Loucy (cell line): Measurements from ENCODE around the gene H19.

Source experiments
- H2AFZ ChIP-seq: fragments of 200-600 bp; sonication (generic); 2 replicates; pipeline ENCODE4 v1.6.0; 2016; ENCODE audit warnings: antibody characterized with exemption, mild to moderate bottlenecking, low read length, moderate library complexity
- H3F3A ChIP-seq: fragments of 200-600 bp; 2 replicates; pipeline ENCODE4 v1.6.0; 2016; ENCODE audit warnings: antibody characterized with exemption, low read depth, mild to moderate bottlenecking
- H3K27me3 ChIP-seq: fragments of 200-600 bp; sonication (generic); 2 replicates; pipeline ENCODE4 v1.6.1; 2014; ENCODE audit warnings: low read length, mild to moderate bottlenecking; ENCODE audit not compliant: insufficient read depth, poor library complexity, severe bottlenecking
- H3K36me3 ChIP-seq: fragments of 200-600 bp; sonication (generic); 2 replicates; pipeline ENCODE4 v1.6.1; 2016; ENCODE audit warnings: low read length; ENCODE audit not compliant: insufficient read depth
- H3K4me1 ChIP-seq: fragments of 200-600 bp; sonication (generic); 2 replicates; pipeline ENCODE4 v1.5.1; 2014; ENCODE audit warnings: low read length, mild to moderate bottlenecking; ENCODE audit not compliant: insufficient read depth, poor library complexity, severe bottlenecking
- H3K4me2 ChIP-seq: fragments of 200-600 bp; sonication (generic); 2 replicates; pipeline ENCODE4 v1.6.0; 2014; ENCODE audit warnings: antibody characterized with exemption, low read length, low read depth, mild to moderate bottlenecking; ENCODE audit not compliant: poor library complexity, severe bottlenecking
- H3K4me3 ChIP-seq: fragments of 200-600 bp; sonication (generic); 2 replicates; pipeline ENCODE4 v1.5.1; 2014; ENCODE audit warnings: low read length, mild to moderate bottlenecking, mixed read lengths; ENCODE audit not compliant: poor library complexity, severe bottlenecking
- H3K79me2 ChIP-seq: fragments of 200-600 bp; sonication (generic); 2 replicates; pipeline ENCODE4 v1.6.1; 2014; ENCODE audit warnings: low read length; ENCODE audit not compliant: insufficient read depth
- H3K9ac ChIP-seq: fragments of 200-600 bp; sonication (generic); 2 replicates; pipeline ENCODE4 v1.6.0; 2014; ENCODE audit warnings: mild to moderate bottlenecking, low read depth, low read length, moderate library complexity; ENCODE audit not compliant: poor library complexity, severe bottlenecking
- H3K9me2 ChIP-seq: fragments of 200-600 bp; sonication (generic); replicated peaks from 2 replicates; pipeline ENCODE4 v1.6.1; 2016; ENCODE audit warnings: low read depth, low read length, mixed read lengths
- H3K9me3 ChIP-seq: fragments of 200-600 bp; sonication (generic); 2 replicates; pipeline ENCODE4 v1.6.1; 2014; ENCODE audit warnings: mild to moderate bottlenecking, antibody characterized with exemption, low read length, low read depth; ENCODE audit not compliant: insufficient read depth
- H4K20me1 ChIP-seq: fragments of 200-600 bp; sonication (generic); 2 replicates; pipeline ENCODE4 v1.6.0; 2014; ENCODE audit warnings: antibody characterized with exemption, low read length, mild to moderate bottlenecking; ENCODE audit not compliant: insufficient read depth, poor library complexity, severe bottlenecking
- CTCF ChIP-seq: fragments of 200-600 bp; sonication (generic); conservative IDR thresholded peaks from 2 replicates; pipeline ENCODE4 v1.5.1; 2014; ENCODE audit warnings: mild to moderate bottlenecking, antibody characterized with exemption, low read length
- EZH2phosphoT487 ChIP-seq: fragments of 200-600 bp; IDR thresholded peaks from 2 replicates; pipeline ENCODE4 v1.6.1; 2018; ENCODE audit warnings: antibody characterized with exemption, mild to moderate bottlenecking, moderate library complexity, borderline replicate concordance

The H19 gene

GRCh38 chr11:1970956-1971355 lies 26.7 kb downstream of the H19 start:
- Histone ChIP-seq H4K20me1 (no peaks in the 10 kb centered on the region), H3K79me2 (no peaks in the 10 kb centered on the region), H3F3A (no peaks in the 10 kb centered on the region), H2AFZ (no peak overlapping the region), H3K36me3 (no peaks in the 10 kb centered on the region), H3K27me3 (no peaks in the 10 kb centered on the region), H3K4me3 (no peak overlapping the region), H3K9ac (no peak overlapping the region), H3K4me1 (no peaks in the 10 kb centered on the region), H3K4me2 (no peak overlapping the region), H3K9me3 (no peaks in the 10 kb centered on the region), H3K9me2 (no peaks in the 10 kb centered on the region)
- no peak for TF ChIP-seq CTCF
- no peak for TF ChIP-seq EZH2phosphoT487

GRCh38 chr11:1969776-1970175 lies 27.9 kb downstream of the H19 start:
- H2AFZ ChIP-seq: no peak overlapping the region
- no peaks in the 10 kb centered on the region for H3K79me2 ChIP-seq
- H3K9ac ChIP-seq: no peak overlapping the region
- no peaks in the 10 kb centered on the region for H3K27me3 ChIP-seq
- H4K20me1 ChIP-seq: no peaks in the 10 kb centered on the region
- H3K36me3 ChIP-seq: no peaks in the 10 kb centered on the region
- no peaks in the 10 kb centered on the region for H3K9me3 ChIP-seq
- H3F3A ChIP-seq: no peaks in the 10 kb centered on the region
- TF ChIP-seq EZH2phosphoT487: no peak
- TF ChIP-seq CTCF: no peak
- H3K4me2 ChIP-seq: no peak overlapping the region
- no peaks in the 10 kb centered on the region for H3K4me1 ChIP-seq
- H3K4me3 ChIP-seq: no peak overlapping the region
- H3K9me2 ChIP-seq: no peaks in the 10 kb centered on the region

DNA sequence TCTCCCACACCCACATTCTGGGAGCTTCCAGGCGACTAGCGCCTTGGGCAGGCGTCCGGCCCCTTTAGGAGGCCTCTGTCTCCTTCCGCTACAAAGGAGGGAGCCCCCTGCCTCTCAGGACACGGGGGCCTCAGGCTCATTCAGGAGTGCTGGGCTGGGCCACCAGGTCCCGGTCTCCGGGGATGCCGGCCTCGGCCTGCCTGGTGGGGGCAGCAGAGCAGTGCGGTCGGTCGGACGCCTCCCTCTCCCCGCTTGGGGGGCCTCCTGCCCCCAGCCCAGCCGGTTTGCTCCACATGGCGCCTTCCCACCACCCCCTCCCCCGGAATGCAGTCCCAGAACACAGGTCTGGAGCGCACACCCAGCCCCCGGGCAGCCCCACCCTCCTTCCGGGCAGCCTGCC lies 28.6 kb downstream of the H19 start:
- Histone ChIP-seq H3K36me3 (no peaks in the 10 kb centered on the region), H3K27me3 (no peaks in the 10 kb centered on the region), H3K4me1 (no peaks in the 10 kb centered on the region), H2AFZ (no peak overlapping the region), H3K9ac (no peak overlapping the region), H3K79me2 (no peaks in the 10 kb centered on the region), H3K9me2 (no peaks in the 10 kb centered on the region), H3K4me3 (no peak overlapping the region), H3K9me3 (no peaks in the 10 kb centered on the region), H3F3A (no peaks in the 10 kb centered on the region), H3K4me2 (no peak overlapping the region), H4K20me1 (no peaks in the 10 kb centered on the region)
- TF ChIP-seq EZH2phosphoT487 (no peak), CTCF (no peak)
